SK-N-SH treated with all-trans-retinoic acid at 6 μM for 48 hours (cell line): ENCODE results near the gene TTC39C.

Experiments
- ATAC-seq: fragments of 200-7000 bp; cut with Tn5 transposase; 3 replicates; pipeline ENCODE4 v1.9.1; 2020; ENCODE audit warnings: mild to moderate bottlenecking, moderate library complexity
- ARNTL ChIP-seq: fragments of 450-650 bp; formaldehyde crosslinking; IDR thresholded peaks from 2 replicates; pipeline ENCODE4 v1.5.0; 2020; ENCODE audit warnings: low read depth, mild to moderate bottlenecking, moderate library complexity, borderline replicate concordance
- BACH2 ChIP-seq: fragments of 250-450 bp; sonication (Bioruptor Pico); IDR thresholded peaks from 2 replicates; pipeline ENCODE4 v1.9.0; 2021; ENCODE audit warnings: mild to moderate bottlenecking, borderline replicate concordance
- CSDC2 ChIP-seq: fragments of 250-450 bp; sonication (Bioruptor Pico); IDR thresholded peaks from 2 replicates; pipeline ENCODE4 v1.5.0; 2020; ENCODE audit warnings: mild to moderate bottlenecking, moderate library complexity
- CSRNP3 ChIP-seq: fragments of 250-450 bp; sonication (Bioruptor Pico); IDR thresholded peaks from 2 replicates; pipeline ENCODE4 v1.5.1; 2021; ENCODE audit warnings: mild to moderate bottlenecking, moderate library complexity
- ESRRG ChIP-seq: fragments of 250-450 bp; sonication (Bioruptor Pico); IDR thresholded peaks from 2 replicates; pipeline ENCODE4 v1.6.1; 2021; ENCODE audit warnings: mild to moderate bottlenecking
- GLIS3 ChIP-seq: fragments of 250-450 bp; sonication (Bioruptor Pico); IDR thresholded peaks from 2 replicates; pipeline ENCODE4 v1.5.0; 2020; ENCODE audit warnings: mild to moderate bottlenecking, moderate library complexity
- ISL1 ChIP-seq: fragments of 250-450 bp; sonication (Bioruptor Pico); IDR thresholded peaks from 2 replicates; pipeline ENCODE4 v2.1.2; 2022; ENCODE audit warnings: mild to moderate bottlenecking, moderate library complexity
- OSR1 ChIP-seq: fragments of 250-450 bp; sonication (Bioruptor Pico); IDR thresholded peaks from 2 replicates; pipeline ENCODE4 v1.8.0; 2022; ENCODE audit warnings: moderate library complexity, mild to moderate bottlenecking, inconsistent platforms
- PPARA ChIP-seq: fragments of 250-450 bp; sonication (Bioruptor Pico); IDR thresholded peaks from 2 replicates; pipeline ENCODE4 v1.5.0; 2020; ENCODE audit warnings: mild to moderate bottlenecking, borderline replicate concordance
- RARB ChIP-seq: fragments of 250-450 bp; sonication (Bioruptor Pico); IDR thresholded peaks from 2 replicates; pipeline ENCODE4 v1.8.0; 2021; ENCODE audit warnings: mild to moderate bottlenecking, moderate library complexity
- SNAI2 ChIP-seq: fragments of 250-450 bp; sonication (Bioruptor Pico); IDR thresholded peaks from 2 replicates; pipeline ENCODE4 v1.5.0; 2020; ENCODE audit warnings: mild to moderate bottlenecking, moderate library complexity
- TCF4 ChIP-seq: fragments of 250-450 bp; sonication (Bioruptor Pico); IDR thresholded peaks from 2 replicates; pipeline ENCODE4 v1.8.0; 2021; ENCODE audit warnings: mild to moderate bottlenecking, moderate library complexity, borderline replicate concordance
- TOX ChIP-seq: fragments of 250-450 bp; sonication (Bioruptor Pico); IDR thresholded peaks from 2 replicates; pipeline ENCODE4 v1.8.0; 2021; ENCODE audit warnings: mild to moderate bottlenecking, moderate library complexity, borderline replicate concordance
- TSHZ2 ChIP-seq: fragments of 250-450 bp; sonication (Bioruptor Pico); IDR thresholded peaks from 2 replicates; pipeline ENCODE4 v1.5.0; 2020; ENCODE audit warnings: mild to moderate bottlenecking, moderate library complexity
- ZC3H10 ChIP-seq: fragments of 250-450 bp; sonication (Bioruptor Pico); IDR thresholded peaks from 2 replicates; pipeline ENCODE4 v1.5.1; 2021; ENCODE audit warnings: mild to moderate bottlenecking, moderate library complexity
- ZFP3 ChIP-seq: fragments of 250-450 bp; sonication (Bioruptor Pico); IDR thresholded peaks from 2 replicates; pipeline ENCODE4 v1.5.0; 2020; ENCODE audit warnings: mild to moderate bottlenecking, moderate library complexity
- ZFP30 ChIP-seq: fragments of 450-650 bp; formaldehyde crosslinking; IDR thresholded peaks from 2 replicates; pipeline ENCODE4 v1.5.0; 2022; ENCODE audit warnings: mild to moderate bottlenecking, moderate library complexity
- ZNF565 ChIP-seq: fragments of 450-650 bp; formaldehyde crosslinking; conservative IDR thresholded peaks from 2 replicates; pipeline ENCODE4 v1.5.0; 2020; ENCODE audit warnings: low read depth, mild to moderate bottlenecking, moderate library complexity
- ZNF70 ChIP-seq: fragments of 450-650 bp; formaldehyde crosslinking; IDR thresholded peaks from 2 replicates; pipeline ENCODE4 v1.5.0; 2020; ENCODE audit warnings: mild to moderate bottlenecking, moderate library complexity
- ZNF8 ChIP-seq: fragments of 450-650 bp; formaldehyde crosslinking; IDR thresholded peaks from 2 replicates; pipeline ENCODE4 v1.5.0; 2020; ENCODE audit warnings: mild to moderate bottlenecking, moderate library complexity
- TF ChIP-seq, protein P1 (sequence below): fragments of 250-450 bp; sonication (Bioruptor Pico); IDR thresholded peaks from 2 replicates; pipeline ENCODE4 v1.8.0; 2020; ENCODE audit warnings: mild to moderate bottlenecking, moderate library complexity, borderline replicate concordance
- TF ChIP-seq, protein P2 (sequence below): fragments of 250-450 bp; sonication (Bioruptor Pico); IDR thresholded peaks from 2 replicates; pipeline ENCODE4 v1.8.0; 2021; ENCODE audit warnings: low read depth, mild to moderate bottlenecking, moderate library complexity, borderline replicate concordance

TTC39C gene

DNA sequence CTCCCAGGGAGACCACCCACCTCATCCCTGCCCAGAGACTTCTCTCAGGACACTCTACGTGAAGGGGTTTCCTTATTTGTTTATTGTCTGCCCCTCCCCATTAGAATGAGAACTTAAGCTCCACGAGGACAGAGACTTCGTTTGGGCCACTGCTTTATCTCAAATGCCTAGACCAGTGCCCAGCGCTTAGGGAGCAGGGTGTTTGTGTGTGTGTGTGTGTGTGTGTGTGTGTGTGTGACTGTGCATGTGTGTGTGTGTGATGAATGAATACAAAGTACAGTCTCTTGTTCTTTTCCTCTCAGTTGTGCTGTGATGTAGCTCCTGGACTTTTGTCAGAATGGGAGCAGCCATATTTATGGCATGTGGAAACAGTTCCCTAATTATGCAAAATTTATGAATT lies 89.9 kb downstream of the TTC39C start (continued):
- TF ChIP-seq ESRRG (CRISPR knock-in tag) (no peak), CSDC2 (no peak), ZNF8 (CRISPR knock-in tag) (no peak)
- TF ChIP-seq, all 23 proteins: peak for 0

DNA sequence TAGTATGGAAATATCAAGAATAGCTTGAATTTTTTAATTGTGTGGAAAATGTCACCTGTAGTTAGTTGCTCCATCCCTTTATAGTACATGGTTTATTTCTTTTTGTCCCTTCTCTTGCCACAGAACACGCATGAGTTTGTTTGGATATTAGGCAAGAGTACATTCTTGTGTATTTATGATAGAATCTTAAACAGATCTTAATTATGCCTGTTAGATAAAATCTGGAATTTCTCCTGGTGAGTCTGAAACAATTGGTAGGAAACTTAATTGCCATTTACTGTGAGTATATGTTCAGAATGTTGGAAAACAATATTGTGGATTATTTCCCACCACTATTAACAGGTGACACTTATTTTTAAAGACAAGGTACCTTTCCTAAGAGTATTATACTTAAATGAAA lies 94.1 kb downstream of the TTC39C start:
- no peak for TF ChIP-seq ZNF70 (CRISPR knock-in tag)
- TF ChIP-seq ZC3H10 (CRISPR knock-in tag) = no peak
- TF ChIP-seq ZFP3 (CRISPR knock-in tag) = no peak
- no peak for TF ChIP-seq BACH2 (CRISPR knock-in tag)
- no peak for TF ChIP-seq TSHZ2 (CRISPR knock-in tag)
- TF ChIP-seq ESRRG (CRISPR knock-in tag) = no peak
- no peak for TF ChIP-seq ISL1 (CRISPR knock-in tag)
- no peak for TF ChIP-seq PPARA
- no peak for TF ChIP-seq CSRNP3 (CRISPR knock-in tag)
- TF ChIP-seq CSDC2 = no peak
- TF ChIP-seq, protein P1, sequence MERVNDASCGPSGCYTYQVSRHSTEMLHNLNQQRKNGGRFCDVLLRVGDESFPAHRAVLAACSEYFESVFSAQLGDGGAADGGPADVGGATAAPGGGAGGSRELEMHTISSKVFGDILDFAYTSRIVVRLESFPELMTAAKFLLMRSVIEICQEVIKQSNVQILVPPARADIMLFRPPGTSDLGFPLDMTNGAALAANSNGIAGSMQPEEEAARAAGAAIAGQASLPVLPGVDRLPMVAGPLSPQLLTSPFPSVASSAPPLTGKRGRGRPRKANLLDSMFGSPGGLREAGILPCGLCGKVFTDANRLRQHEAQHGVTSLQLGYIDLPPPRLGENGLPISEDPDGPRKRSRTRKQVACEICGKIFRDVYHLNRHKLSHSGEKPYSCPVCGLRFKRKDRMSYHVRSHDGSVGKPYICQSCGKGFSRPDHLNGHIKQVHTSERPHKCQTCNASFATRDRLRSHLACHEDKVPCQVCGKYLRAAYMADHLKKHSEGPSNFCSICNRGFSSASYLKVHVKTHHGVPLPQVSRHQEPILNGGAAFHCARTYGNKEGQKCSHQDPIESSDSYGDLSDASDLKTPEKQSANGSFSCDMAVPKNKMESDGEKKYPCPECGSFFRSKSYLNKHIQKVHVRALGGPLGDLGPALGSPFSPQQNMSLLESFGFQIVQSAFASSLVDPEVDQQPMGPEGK = no peak
- TF ChIP-seq ZNF8 (CRISPR knock-in tag) = no peak
- TF ChIP-seq SNAI2 (CRISPR knock-in tag) = no peak
- TF ChIP-seq RARB (CRISPR knock-in tag) = no peak
- no peak for TF ChIP-seq TOX (CRISPR knock-in tag)
- TF ChIP-seq, protein P2, sequence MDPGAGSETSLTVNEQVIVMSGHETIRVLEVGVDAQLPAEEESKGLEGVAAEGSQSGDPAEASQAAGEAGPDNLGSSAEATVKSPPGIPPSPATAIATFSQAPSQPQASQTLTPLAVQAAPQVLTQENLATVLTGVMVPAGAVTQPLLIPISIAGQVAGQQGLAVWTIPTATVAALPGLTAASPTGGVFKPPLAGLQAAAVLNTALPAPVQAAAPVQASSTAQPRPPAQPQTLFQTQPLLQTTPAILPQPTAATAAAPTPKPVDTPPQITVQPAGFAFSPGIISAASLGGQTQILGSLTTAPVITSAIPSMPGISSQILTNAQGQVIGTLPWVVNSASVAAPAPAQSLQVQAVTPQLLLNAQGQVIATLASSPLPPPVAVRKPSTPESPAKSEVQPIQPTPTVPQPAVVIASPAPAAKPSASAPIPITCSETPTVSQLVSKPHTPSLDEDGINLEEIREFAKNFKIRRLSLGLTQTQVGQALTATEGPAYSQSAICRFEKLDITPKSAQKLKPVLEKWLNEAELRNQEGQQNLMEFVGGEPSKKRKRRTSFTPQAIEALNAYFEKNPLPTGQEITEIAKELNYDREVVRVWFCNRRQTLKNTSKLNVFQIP (CRISPR knock-in tag) = no peak
- TF ChIP-seq TCF4 = no peak
- TF ChIP-seq ZFP30 (CRISPR knock-in tag) = no peak
- TF ChIP-seq ZNF565 (CRISPR knock-in tag) = no peak
- no peak for TF ChIP-seq OSR1
- no peak for ATAC-seq

DNA sequence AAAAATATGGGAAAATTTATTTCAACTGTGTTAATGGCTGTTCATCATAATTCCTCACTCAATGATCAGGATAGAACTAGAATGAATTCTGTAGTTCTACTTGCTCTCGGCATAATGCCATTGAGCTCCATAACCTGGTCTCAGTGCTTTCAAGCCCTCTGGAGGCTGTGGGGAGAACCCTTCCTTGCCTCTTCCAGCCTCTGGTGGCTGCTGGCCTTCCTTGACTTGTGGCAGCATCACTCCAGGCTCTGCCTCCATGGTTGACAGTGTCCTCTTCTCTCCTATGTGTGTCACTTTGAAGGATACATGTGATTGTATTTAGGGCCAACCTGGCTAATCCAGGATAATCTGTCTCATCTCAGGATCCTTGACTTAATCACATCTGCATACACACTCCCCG lies 97.4 kb downstream of the TTC39C start:
- ATAC-seq = no peak
- TF ChIP-seq ZFP3 (CRISPR knock-in tag) (no peak), ZNF565 (CRISPR knock-in tag) (no peak), ZNF70 (CRISPR knock-in tag) (no peak), PPARA (no peak), ARNTL (CRISPR knock-in tag) (no peak), CSDC2 (no peak), ZNF8 (CRISPR knock-in tag) (no peak), RARB (CRISPR knock-in tag) (no peak), CSRNP3 (CRISPR knock-in tag) (no peak), TOX (CRISPR knock-in tag) (no peak), GLIS3 (CRISPR knock-in tag) (no peak), SNAI2 (CRISPR knock-in tag) (no peak), ZFP30 (CRISPR knock-in tag) (no peak)
- TF ChIP-seq, protein P1 = no peak
